Activated CD4-positive, alpha-beta T cell treated with anti-CD3 and anti-CD28 coated beads, Interleukin-2, amount 50 U/mL, for 1 hour (primary cell): ENCODE measurements around the gene ELAC1.
"Not testable (repeated sequence)": the region's sequence is repeated elsewhere in the genome, so short reads cannot be mapped to it uniquely, and the experiment has no call there.

Source experiments
- DNase-seq: peaks from one replicate; pipeline ENCODE4 v3.0.0-alpha.2; 2020

Gene ELAC1

DNA sequence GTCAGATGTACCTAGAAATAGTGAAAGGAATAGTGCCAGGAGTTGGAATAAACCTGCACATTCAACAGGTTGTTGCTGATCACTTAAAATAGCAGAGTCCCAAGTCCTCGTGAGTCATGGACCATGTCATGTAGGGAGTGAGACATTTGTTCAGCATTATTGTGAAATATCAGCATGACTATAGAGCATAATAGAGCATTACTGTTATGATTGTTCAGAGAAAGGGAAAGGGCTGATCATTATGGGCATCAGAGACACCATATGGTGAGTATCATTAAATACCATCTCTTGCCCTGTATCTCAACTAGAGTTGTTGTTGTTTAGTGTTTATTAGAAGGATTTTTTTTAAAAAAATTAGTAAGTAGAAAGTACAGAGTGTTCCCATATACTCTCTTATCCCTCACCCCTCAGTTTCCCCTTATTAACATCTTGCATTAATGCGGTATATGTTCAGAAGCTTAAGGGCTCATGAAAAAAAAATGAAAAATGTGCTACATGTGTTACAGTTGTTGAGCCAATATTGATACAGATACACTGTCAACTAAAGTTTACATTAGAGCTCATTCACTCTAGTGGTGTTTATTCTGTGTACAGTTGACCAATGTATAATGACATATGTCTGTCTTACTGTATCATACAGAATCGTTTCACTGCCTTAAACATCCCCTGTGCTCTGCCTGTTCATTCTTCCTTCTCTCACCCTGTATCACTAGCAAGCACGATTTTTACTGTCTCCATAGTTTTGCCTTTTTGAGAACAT lies 5.7 kb downstream of the ELAC1 start:
- no peak for DNase-seq

DNA sequence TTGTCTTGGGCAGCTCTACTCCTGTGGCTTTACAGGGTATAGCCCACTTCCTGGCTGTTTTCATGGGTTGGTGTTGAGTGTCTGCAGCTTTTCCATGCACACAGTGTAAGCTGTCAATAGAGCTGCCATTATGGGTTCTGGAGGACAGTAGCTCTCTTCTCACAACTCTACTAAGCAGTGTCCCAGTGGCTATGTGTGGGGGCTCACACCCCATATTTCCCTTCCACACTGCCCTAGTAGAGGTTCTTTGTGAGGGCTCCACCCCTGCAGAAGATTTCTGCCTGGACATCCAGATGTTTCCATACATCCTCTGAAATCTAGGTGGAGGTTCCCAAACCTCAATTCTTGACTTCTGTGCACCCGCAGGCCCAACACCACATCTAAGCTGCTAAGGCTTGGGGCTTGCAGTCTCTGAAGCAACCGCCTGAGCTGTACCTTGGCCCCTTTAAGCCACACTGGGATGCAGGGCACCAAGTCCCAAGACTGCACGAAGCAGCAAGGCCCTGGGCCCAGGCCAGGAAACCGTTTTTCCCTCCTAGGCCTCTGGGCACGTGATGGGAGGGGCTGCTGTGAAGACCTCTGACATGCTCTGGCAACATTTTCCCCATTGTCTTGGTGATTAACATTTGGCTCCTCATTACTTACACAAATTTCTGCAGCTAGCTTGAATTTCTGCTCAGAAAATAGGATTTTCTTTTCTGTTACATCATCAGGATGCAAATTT lies 9.4 kb downstream of the ELAC1 start:
- DNase-seq, result no peak

- DNase-seq, result no peak
Observed at GRCh38 chr18:50981381-50981780, 13.5 kb downstream of the ELAC1 start.

GRCh38 chr18:50982086-50982801 lies 14.4 kb downstream of the ELAC1 start:
- no peak for DNase-seq

- DNase-seq, result no peak
Observed at GRCh38 chr18:50982802-50983179, 15.0 kb downstream of the ELAC1 start.

- no peak for DNase-seq
Observed at GRCh38 chr18:50986360-50987087, 18.7 kb downstream of the ELAC1 start.

GRCh38 chr18:50987261-50987660 lies 19.4 kb downstream of the ELAC1 start:
- DNase-seq, result no peak

DNA sequence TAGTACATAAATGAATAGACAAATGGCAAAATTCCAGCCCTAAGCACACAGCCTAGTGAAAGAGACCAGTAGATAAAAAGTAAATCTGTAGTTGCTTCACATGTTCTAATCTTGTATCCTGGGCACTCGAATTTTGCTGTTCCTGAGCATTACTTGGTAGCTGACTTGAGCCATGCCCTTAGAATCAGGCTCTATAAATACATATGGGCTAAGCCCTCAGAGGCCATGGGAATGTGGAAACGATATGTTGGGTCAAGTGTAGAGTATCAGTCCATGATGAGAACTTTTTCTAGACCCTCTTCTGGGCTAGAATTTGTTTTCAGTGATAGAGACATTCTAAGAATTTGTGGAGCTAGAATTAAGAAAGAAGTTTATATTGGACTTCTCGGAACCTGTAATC lies 21.9 kb downstream of the ELAC1 start:
- no peak for DNase-seq

DNA sequence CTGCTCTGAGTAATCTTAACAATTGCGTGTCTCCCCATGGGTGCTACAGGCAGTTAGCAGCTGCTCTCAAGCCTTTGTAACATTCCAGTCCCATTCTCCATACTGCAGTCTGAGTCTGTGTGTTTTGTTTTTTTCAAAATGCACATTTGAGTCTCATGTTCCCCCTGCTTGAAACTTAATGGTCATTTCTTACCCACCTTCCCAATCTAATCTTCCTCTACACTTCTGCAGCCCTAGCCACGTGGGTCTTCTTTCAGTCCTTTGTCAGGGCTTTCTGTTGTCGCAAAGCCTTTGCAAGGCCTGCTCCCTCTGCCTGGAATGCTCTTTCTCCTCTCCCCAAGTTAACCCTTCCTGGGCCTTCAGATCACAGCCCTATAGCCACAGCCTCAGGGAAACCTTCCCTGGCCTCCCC lies 24.5 kb downstream of the ELAC1 start:
- no peak for DNase-seq

GRCh38 chr18:50994031-50994430 lies 26.2 kb downstream of the ELAC1 start:
- no peak for DNase-seq

DNA sequence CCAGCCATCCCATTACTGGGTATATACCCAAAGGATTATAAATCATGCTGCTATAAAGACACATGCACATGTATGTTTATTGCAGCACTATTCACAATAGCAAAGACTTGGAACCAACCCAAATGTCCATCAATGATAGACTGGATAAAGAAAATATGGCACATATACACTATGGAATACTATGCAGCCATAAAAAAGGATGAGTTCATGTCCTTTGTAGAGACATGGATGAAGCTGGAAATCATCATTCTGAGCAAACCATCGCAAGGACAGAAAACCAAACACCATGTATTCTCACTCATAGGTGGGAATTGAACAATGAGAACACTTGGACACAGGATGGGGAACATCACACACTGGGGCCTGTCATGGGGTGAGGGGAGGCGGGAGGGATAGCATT lies 35.3 kb downstream of the ELAC1 start:
- DNase-seq, result not testable (repeated sequence)

DNA sequence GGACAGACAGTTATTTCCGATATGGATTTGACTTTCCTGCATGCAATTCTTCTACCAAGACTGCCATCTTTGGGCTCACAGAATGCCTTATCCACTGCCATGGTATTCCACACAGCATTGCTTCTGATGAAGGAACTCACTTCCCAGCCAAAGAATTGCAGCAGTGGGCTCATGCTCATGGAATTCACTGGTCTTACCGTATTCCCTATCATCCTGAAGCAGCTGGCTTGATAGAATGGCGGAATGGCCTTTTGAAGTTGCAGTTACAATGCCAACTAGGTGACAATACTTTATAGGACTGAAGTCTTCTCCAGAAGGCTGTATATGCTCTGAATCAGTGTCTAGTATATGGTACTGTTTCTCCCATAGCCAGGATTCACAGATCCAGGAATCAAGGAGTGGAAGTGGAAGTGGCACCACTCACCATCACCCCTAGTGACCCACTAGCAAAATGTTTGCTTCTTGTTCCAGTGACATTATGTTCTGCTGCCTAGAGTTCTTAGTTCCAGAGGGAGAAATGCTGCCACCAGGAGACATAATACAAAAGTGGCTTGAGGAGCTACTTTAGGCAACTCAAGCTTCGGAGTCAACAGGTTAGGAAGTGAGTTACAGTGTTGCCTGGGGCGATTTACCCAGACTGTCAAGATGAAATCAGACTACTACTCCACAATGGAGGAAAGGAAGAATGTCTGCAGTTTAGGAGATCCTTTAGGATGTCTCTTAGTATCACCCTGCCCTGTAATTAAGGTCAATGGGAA lies 38.4 kb downstream of the ELAC1 start:
- DNase-seq, result no peak

- no peak for DNase-seq
Observed at GRCh38 chr18:51006948-51007789, 39.3 kb downstream of the ELAC1 start.

GRCh38 chr18:51007790-51008139 lies 39.9 kb downstream of the ELAC1 start:
- no peak for DNase-seq

DNA sequence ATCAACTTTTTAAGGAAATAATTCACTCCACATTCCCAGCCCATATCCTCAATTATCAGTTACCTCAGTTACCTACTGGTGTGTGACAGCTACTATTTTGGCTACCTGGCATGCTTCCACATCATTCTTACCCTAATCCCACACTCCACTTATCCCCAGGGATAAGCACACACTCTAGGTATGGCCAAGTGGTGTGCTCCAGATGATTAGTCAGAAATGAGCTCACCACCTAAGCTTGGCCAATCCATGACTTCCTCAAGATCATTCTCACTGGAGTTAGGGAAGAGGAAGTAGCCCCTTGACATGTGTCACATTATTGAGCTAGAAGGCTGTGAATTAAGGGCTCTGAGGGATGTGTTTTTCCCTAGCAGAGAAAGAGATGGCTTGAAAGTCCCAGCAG lies 41.2 kb downstream of the ELAC1 start:
- DNase-seq, result no peak

GRCh38 chr18:51010218-51010617 lies 42.4 kb downstream of the ELAC1 start:
- no peak for DNase-seq

DNA sequence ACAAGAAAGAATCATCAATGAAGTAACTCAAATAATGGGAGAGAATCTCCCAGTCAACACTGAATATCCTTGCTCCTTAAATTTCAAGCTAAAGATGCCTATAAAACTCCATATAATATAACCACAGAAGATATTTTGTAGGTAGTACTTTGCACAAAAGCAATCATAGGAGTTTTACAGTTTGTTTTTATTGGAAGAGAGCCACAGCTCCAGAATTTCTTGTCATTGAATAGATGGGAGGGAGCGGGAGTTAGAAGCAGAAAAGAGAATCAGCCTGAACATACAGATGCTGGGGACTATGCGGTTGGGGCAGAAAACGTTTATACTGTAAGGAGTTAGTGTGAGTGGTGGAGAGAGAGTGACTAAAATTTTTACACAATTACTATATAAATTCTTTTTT lies 43.9 kb downstream of the ELAC1 start:
- no peak for DNase-seq

GRCh38 chr18:51012441-51012840 lies 44.6 kb downstream of the ELAC1 start:
- no peak for DNase-seq

DNA sequence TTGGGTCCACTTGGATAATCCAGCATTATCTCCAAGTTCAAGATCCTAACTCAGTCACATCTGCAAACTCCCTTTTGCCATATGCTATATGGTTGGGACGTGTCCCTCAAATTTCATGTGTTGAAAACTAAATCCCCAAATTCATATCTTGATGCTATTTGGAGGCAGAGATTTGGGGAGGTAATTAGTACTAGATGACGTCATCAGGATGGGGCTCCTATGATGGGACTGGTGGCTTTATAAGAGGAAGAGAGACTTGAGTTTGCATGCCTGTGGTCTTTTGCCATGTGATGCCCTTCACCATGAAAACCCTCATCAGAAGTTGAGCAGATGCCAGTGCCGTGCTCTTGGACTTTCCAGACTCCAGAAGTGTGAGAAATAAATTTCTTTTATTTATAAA lies 45.4 kb downstream of the ELAC1 start:
- no peak for DNase-seq

DNA sequence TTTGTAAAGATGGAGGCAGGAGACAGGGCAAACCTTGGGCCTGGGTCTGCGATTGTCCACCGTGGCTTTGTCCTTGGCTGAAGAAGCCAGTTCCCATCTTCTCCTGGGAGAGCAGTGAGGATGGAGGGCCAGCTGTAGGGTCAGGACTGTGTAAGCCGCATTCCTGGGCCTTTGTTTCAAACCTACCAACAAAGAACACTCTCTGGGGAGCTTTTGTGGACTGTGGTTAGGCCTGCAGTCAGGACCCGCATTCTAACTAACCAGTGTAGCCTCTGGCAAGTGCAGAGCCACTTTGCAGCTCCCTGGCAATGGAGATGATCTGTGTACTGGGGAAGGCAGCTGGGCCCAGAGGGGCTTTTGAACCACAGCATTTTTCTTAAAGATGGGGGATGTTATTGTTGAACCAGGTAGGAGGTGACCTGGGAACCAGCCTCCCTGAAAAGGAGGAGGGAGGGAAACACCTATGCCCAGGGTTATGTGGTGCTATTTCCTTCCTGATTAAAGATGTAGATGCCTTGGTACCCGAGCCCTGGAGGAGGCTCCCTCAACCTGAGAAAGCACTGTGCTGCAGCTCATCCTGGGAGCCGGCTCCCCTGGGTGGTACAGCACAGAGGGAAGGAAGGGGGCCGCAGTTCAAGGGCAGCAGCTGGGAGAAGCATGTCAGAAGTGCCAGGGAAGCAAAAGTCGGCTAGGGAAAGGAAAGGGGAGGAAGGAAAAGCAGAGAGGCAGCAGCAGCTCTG lies 49.5 kb downstream of the ELAC1 start:
- DNase-seq, result no peak

DNA sequence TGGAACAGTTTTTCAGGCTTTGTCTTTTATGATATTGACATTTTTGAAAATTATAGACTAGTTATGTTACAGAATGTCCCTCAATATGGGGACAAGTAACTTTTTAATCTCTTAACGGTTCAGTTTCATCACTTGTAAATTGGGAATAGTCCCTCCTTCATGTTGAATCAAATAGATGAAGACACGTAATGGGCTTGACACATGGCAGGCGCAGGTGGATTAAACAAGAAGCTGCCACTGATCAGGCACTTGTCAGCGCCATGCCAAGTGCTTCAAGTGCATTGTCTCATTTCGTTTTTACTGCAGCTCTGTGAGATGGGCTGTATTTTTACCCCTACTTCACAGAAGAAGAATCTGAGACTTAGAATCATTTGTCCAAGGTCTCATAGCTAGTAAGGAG lies 52.7 kb downstream of the ELAC1 start:
- no peak for DNase-seq
